Measurements from ENCODE around the gene SARNP.

GRCh38 chr12:55741931-55742680, 75.4 kb downstream of the SARNP start:
- TF ChIP-seq CTCF (IDR thresholded peaks at IDR 0.05; ENCODE audit: poor library complexity) (no peak), EZH2phosphoT487 (IDR thresholded peaks at IDR 0.05; ENCODE audit: low read depth, severe bottlenecking, unreplicated experiment) (no peak), EZH2 (IDR thresholded peaks at IDR 0.05; ENCODE audit: borderline replicate concordance) (no peak)

Measured in hepatocyte (in vitro differentiated cells).